GM23248 (cell line): Measurements from ENCODE around the gene ZFAND3. TPM values are rescaled to one million over a fixed set of nuclear protein-coding genes. Genes with fewer than 3 reads are reported as not detected.

Source experiments
- DNase-seq: peaks from one replicate; pipeline ENCODE4 v3.0.0-alpha.2; 2015
- H2AFZ ChIP-seq: fragments of 200-600 bp; sonication (generic); 2 replicates; pipeline ENCODE4 v1.6.1; 2016; ENCODE audit warnings: antibody characterized with exemption
- H3F3A ChIP-seq: fragments of 200-600 bp; sonication (generic); 2 replicates; pipeline ENCODE4 v1.6.1; 2016; ENCODE audit warnings: mild to moderate bottlenecking, antibody characterized with exemption, mixed run types; ENCODE audit not compliant: insufficient read depth
- H3K27ac ChIP-seq: fragments of 200-600 bp; sonication (generic); 2 replicates; pipeline ENCODE4 v1.5.1; 2016; ENCODE audit warnings: mild to moderate bottlenecking
- H3K27me3 ChIP-seq: fragments of 200-600 bp; sonication (generic); replicated peaks from 2 replicates; pipeline ENCODE4 v1.6.1; 2016; ENCODE audit warnings: mild to moderate bottlenecking; ENCODE audit not compliant: insufficient read depth
- H3K36me3 ChIP-seq: fragments of 200-600 bp; sonication (generic); 2 replicates; pipeline ENCODE4 v1.6.1; 2016; ENCODE audit warnings: low read depth, mild to moderate bottlenecking
- H3K4me1 ChIP-seq: fragments of 200-600 bp; sonication (generic); 2 replicates; pipeline ENCODE4 v1.6.1; 2016; ENCODE audit warnings: mild to moderate bottlenecking; ENCODE audit not compliant: insufficient read depth
- H3K4me2 ChIP-seq: fragments of 200-600 bp; sonication (generic); one replicate; pipeline ENCODE4 v1.6.1; 2016; ENCODE audit warnings: mild to moderate bottlenecking; ENCODE audit not compliant: unreplicated experiment
- H3K4me3 ChIP-seq: fragments of 200-600 bp; sonication (generic); 2 replicates; pipeline ENCODE4 v1.5.1; 2016; ENCODE audit warnings: mild to moderate bottlenecking
- H3K79me2 ChIP-seq: fragments of 200-600 bp; sonication (generic); 2 replicates; pipeline ENCODE4 v1.6.1; 2016; ENCODE audit warnings: mild to moderate bottlenecking; ENCODE audit not compliant: insufficient read depth
- H3K9ac ChIP-seq: fragments of 200-600 bp; sonication (generic); 2 replicates; pipeline ENCODE4 v1.6.1; 2016; ENCODE audit warnings: mild to moderate bottlenecking
- H3K9me2 ChIP-seq: fragments of 200-600 bp; sonication (generic); 2 replicates; pipeline ENCODE4 v1.6.1; 2016; ENCODE audit warnings: mixed run types, mild to moderate bottlenecking, moderate library complexity; ENCODE audit not compliant: insufficient read depth
- H3K9me3 ChIP-seq: fragments of 200-600 bp; sonication (generic); one replicate; pipeline ENCODE4 v1.6.1; 2017; ENCODE audit warnings: low read depth
- H4K20me1 ChIP-seq: fragments of 200-600 bp; sonication (generic); 2 replicates; pipeline ENCODE4 v1.6.0; 2016; ENCODE audit not compliant: insufficient read depth
- EZH2 ChIP-seq: fragments of 200-600 bp; sonication (generic); IDR thresholded peaks from 2 replicates; pipeline ENCODE4 v1.6.1; 2018; ENCODE audit warnings: antibody characterized with exemption, mild to moderate bottlenecking; ENCODE audit not compliant: insufficient read depth, poor library complexity, severe bottlenecking
- EZH2phosphoT487 ChIP-seq: fragments of 200-600 bp; sonication (generic); IDR thresholded peaks from 2 replicates; pipeline ENCODE4 v1.6.1; 2018; ENCODE audit warnings: antibody characterized with exemption, moderate library complexity, mild to moderate bottlenecking, low read depth; ENCODE audit not compliant: insufficient read depth
- WGBS, 2 experiments: methylation state at CpG; one replicate each; pipeline ENCODE4 v1.1.6; 2015 to 2017; ENCODE audit warnings: low lambda C conversion rate in 2 of 2, low coverage in 1 of 2; ENCODE audit errors: missing lambda C conversion rate in 2 of 2; 5-methylcytosine and 5-hydroxymethylcytosine counted together
- in situ Hi-C: fragments of 300-500 bp; cut with MboI; formaldehyde crosslinking; loops from 2 replicates; pipeline ENCODE4 v1.15.0; 2020
- polyA plus RNA-seq: library from polyadenylated mRNA; unstranded; fragments of >200 nt; fragmentation: Nextera tagmentation; extraction: Ambion mirVana; gene quantifications from 2 replicates; pipeline ENCODE4 v1.2.1, GENCODE V29; 2016
- total RNA-seq: library from RNA; depleted of rRNA; stranded (reverse); fragments of >200 nt; shearing (Covaris generic); gene quantifications from 2 replicates; pipeline ENCODE4 v1.2.3, GENCODE V29; 2014

The ZFAND3 gene
- total and polyA plus RNA-seq, 2 experiments from 2014 or later = 27.5 to 40.0 TPM

DNA sequence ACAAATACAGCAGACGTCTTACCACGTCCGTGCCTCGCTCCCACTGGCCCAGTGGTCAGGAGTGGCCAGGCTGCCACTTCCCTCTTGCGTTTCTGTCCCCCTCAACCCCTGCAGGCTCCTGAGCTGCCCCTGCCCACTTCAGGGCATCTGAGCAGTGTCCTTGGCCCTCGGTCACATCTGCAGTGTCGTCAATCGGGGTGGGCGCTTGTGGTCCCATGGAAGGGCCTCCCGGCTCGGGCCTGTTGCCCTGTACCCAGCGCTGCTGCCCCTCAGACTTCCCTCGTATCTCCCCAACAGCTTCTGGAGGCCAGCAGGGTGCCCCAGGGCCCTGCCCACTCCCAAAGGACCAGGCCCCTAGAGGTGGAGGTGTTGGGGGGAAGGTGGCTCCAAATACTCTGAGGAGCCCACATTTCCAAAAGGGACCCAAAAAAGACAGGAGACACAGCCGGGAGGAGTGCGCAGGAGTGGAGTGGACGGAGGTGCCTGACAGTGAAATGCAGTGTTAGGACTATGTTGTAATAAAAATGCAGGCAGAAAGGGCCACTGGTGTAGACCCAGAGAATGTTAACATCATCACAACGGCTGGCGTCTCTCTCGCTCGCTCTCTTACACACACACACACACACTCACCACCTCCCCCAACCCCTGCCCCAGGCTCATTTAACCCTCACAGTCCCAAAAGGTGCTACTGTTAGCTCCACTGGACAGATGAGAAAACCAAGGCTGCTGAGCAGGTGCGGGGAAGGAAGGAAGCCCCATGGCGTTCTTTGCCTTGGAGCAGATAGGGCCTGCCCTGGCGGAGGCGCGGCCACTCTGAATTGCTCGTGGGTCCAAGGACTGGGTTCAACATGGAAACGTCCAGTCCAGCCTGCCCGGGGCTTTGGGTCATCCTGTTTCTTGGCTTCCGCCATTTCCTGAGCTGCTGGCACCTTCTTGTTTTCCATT is 343.9 kb downstream of the ZFAND3 start:
- in situ Hi-C loops = no loop called here
- no peaks in the 10 kb centered on the region for H3K9me2 ChIP-seq
- H3K27me3 ChIP-seq = no peaks in the 10 kb centered on the region
- H3F3A ChIP-seq = no peaks in the 10 kb centered on the region
- no peak overlapping the region for H3K27ac ChIP-seq
- WGBS, 2 experiments = 88% methylated on average over 27 to 29 of the region's 29 CpGs
- no peaks in the 10 kb centered on the region for H3K4me1 ChIP-seq
- H3K36me3 ChIP-seq = no peaks in the 10 kb centered on the region
- no peaks in the 10 kb centered on the region for H3K79me2 ChIP-seq
- TF ChIP-seq EZH2phosphoT487 (no peak), EZH2 (no peak)
- H3K4me2 ChIP-seq = no peak overlapping the region
- H3K9ac ChIP-seq = no peak overlapping the region
- no peak overlapping the region for H3K4me3 ChIP-seq
- no peaks in the 10 kb centered on the region for H3K9me3 ChIP-seq
- H2AFZ ChIP-seq = no peak overlapping the region
- no peak for DNase-seq
- no peaks in the 10 kb centered on the region for H4K20me1 ChIP-seq

DNA sequence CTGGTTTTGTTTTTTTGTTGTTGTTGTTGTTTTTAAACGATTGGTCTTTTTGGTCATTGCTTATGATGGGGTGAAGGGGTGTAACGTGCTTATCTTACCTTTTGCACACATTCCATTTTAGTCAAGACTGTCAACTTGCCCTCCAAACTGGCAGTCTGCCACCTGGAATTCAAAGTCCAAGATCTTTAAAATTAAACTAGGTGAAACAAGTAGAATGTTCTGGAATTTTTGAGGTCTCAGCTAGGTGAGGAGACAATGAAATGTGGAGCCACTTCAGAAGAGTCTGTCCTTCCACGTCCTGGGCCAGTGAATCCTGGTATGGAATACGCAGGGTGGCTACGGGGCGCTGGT is 344.6 kb downstream of the ZFAND3 start:
- WGBS, 2 experiments = 96 to 98% methylated on average over 6 of the region's 6 CpGs
- no peaks in the 10 kb centered on the region for H3K9me3 ChIP-seq
- H3K79me2 ChIP-seq = no peaks in the 10 kb centered on the region
- no peak overlapping the region for H3K9ac ChIP-seq
- H2AFZ ChIP-seq = no peak overlapping the region
- no peaks in the 10 kb centered on the region for H3K4me1 ChIP-seq
- H3K36me3 ChIP-seq = no peaks in the 10 kb centered on the region
- no peak for DNase-seq
- H3F3A ChIP-seq = no peaks in the 10 kb centered on the region
- H3K27ac ChIP-seq = no peak overlapping the region
- no peaks in the 10 kb centered on the region for H4K20me1 ChIP-seq
- H3K4me2 ChIP-seq = no peak overlapping the region
- in situ Hi-C loops = no loop called here
- H3K4me3 ChIP-seq = no peak overlapping the region
- H3K27me3 ChIP-seq = no peaks in the 10 kb centered on the region
- no peaks in the 10 kb centered on the region for H3K9me2 ChIP-seq
- TF ChIP-seq EZH2 = no peak
- no peak for TF ChIP-seq EZH2phosphoT487

DNA sequence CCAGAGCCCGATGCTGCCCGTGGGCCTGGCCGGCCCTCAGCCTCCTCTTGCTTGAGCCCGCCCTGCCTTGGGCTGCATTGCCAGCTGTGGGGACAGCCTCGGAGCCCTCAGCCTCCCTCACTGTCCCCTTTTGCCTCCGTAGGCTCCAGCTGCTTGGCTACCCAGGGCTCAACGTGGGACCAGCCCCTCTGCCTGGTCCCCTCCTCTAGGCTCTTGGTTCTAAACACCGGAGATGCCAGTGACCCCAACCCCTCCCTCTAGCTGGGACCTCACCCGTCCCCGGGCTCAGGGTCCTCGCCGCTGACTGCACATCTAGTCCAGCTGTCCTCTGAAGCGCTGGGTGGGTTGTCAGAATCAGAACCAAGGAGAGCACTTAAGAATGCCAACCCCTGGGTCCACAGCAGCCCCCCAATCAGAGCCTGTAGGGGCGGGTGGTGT is 345.2 kb downstream of the ZFAND3 start:
- Histone ChIP-seq H3K36me3 (no peaks in the 10 kb centered on the region), H3K9me2 (no peaks in the 10 kb centered on the region), H3K27ac (no peak overlapping the region), H2AFZ (no peak overlapping the region), H3F3A (no peaks in the 10 kb centered on the region), H3K79me2 (no peaks in the 10 kb centered on the region), H3K4me1 (no peaks in the 10 kb centered on the region), H3K9me3 (no peaks in the 10 kb centered on the region), H3K4me2 (no peak overlapping the region), H3K4me3 (0 out of 2 replicates have a peak overlapping the region, but pooled peaks have one; percentile 13), H3K27me3 (no peaks in the 10 kb centered on the region), H4K20me1 (no peaks in the 10 kb centered on the region), H3K9ac (peak overlapping the region; percentile 48)
- WGBS, 2 experiments = 79 to 80% methylated on average over 14 of the region's 14 CpGs
- no peak for TF ChIP-seq EZH2
- no peak for TF ChIP-seq EZH2phosphoT487
- no peak for DNase-seq
- in situ Hi-C loops = no loop called here

DNA sequence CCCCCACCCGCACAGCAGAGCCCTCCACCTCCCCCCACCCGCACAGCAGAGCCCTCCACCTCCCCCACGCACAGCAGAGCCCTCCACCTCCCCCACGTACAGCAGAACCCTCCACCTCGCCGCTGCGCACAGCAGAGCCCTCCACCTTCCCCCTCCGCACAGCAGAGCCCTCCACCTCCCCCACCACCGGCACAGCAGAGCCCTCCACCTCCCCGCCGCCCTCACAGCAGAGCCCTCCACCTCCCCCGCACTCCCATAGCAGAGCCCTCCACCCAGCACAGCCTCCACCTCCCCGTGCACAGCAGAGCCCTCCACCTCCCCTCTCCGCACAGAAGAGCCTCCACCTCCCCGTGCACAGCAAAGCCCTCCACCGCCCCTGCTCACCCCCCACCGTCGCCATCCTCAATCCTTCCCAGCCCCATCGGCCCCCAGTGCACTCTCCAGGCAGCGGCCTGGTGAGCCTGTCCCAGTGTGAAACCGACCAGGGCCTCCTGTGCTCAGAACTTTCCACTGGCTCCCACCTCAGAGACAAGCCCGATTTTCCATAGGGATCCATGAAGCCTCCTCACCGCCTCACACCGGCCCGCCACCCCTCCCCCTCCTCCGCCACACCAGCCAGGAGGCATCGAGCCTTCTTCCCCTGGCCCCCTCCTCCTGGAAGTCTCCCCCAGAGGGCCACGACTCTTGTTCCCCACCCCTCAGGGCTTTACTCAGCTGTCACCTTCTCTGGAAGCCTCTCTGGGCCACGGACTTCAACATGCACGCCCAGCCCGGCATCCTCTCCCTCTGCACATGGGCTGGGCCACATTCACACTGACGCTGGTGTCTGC is 347.1 kb downstream of the ZFAND3 start:
- 75% methylated on average over 10 to 32 of the region's 32 CpGs for WGBS, 2 experiments

More for the DNA sequence above, 347.1 kb downstream of the ZFAND3 start:
- H2AFZ ChIP-seq = no peak overlapping the region
- in situ Hi-C loops = no loop called here
- H3K27me3 ChIP-seq = no peaks in the 10 kb centered on the region
- no peaks in the 10 kb centered on the region for H4K20me1 ChIP-seq
- no peaks in the 10 kb centered on the region for H3K36me3 ChIP-seq
- no peaks in the 10 kb centered on the region for H3K9me3 ChIP-seq
- H3K9me2 ChIP-seq = no peaks in the 10 kb centered on the region
- TF ChIP-seq EZH2phosphoT487 (no peak), EZH2 (no peak)
- no peak for DNase-seq
- H3K9ac ChIP-seq = no peak overlapping the region
- H3K27ac ChIP-seq = no peak overlapping the region
- H3K4me2 ChIP-seq = no peak overlapping the region
- H3K4me3 ChIP-seq = no peak overlapping the region
- no peaks in the 10 kb centered on the region for H3K4me1 ChIP-seq
- no peaks in the 10 kb centered on the region for H3F3A ChIP-seq
- no peaks in the 10 kb centered on the region for H3K79me2 ChIP-seq
